WERI-Rb-1 (cell line): ENCODE data around the gene SOX18.

Source experiments
- DNase-seq: peaks from one replicate; pipeline ENCODE4 v3.0.0-alpha.2; 2020
- H3K27ac ChIP-seq: fragments of 250-450 bp; sonication (Bioruptor Pico); 2 replicates; pipeline ENCODE4 v1.5.1; 2020; ENCODE audit warnings: mild to moderate bottlenecking, moderate library complexity
- H3K27me3 ChIP-seq: fragments of 250-450 bp; sonication (Bioruptor Pico); 2 replicates; pipeline ENCODE4 v1.5.1; 2021; ENCODE audit warnings: mild to moderate bottlenecking, low read depth, moderate library complexity; ENCODE audit not compliant: insufficient read depth, severe bottlenecking
- H3K36me3 ChIP-seq: fragments of 250-450 bp; sonication (Bioruptor Pico); 2 replicates; pipeline ENCODE4 v1.5.1; 2020; ENCODE audit warnings: mild to moderate bottlenecking, moderate library complexity
- H3K4me3 ChIP-seq: 2 replicates; pipeline ENCODE4 v1.5.1; 2011; ENCODE audit warnings: low read depth, mild to moderate bottlenecking, control low read depth, low read length
- H3K9me3 ChIP-seq: fragments of 250-450 bp; sonication (Bioruptor Pico); 2 replicates; pipeline ENCODE4 v1.5.1; 2021; ENCODE audit warnings: mild to moderate bottlenecking, moderate library complexity; ENCODE audit not compliant: severe bottlenecking
- TF ChIP-seq, protein P1 (sequence below): IDR thresholded peaks from 2 replicates; pipeline ENCODE4 v1.5.1; 2011; ENCODE audit warnings: low read depth, mild to moderate bottlenecking, control low read depth, inconsistent platforms, low read length

The SOX18 gene

DNA sequence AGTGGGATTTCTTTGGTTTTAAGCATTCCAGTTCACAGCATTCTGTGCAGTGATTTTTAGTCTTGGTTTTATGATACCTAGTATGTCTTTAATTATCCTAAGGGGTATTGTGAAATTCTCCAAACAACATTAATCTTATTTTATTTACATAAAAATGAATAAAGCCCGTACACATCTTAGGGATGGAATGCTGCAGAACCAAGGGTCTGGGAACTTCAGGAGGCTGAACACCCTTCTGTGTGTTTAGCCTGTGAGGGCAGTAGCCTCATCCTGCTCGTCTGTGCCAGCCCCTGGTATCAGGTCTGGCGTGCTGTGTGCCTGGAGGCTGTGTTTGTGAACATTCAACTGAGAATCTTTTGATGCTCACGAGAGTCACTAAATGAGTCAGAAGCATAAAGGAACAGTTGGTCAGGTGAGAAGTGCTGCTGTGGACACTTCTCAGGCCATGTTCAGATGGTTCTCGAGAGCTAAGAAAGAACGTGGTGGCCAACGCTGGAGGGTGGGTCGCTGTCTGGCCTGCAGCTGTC lies 38.7 kb downstream of the SOX18 start:
- Histone ChIP-seq H3K4me3 (no peak overlapping the region), H3K9me3 (no peaks in the 10 kb centered on the region), H3K36me3 (peaks cover 3% of the 10 kb centered on the region; the same call in 1 of the 2 replicates), H3K27me3 (no peaks in the 10 kb centered on the region), H3K27ac (no peak overlapping the region)
- TF ChIP-seq, protein P1, sequence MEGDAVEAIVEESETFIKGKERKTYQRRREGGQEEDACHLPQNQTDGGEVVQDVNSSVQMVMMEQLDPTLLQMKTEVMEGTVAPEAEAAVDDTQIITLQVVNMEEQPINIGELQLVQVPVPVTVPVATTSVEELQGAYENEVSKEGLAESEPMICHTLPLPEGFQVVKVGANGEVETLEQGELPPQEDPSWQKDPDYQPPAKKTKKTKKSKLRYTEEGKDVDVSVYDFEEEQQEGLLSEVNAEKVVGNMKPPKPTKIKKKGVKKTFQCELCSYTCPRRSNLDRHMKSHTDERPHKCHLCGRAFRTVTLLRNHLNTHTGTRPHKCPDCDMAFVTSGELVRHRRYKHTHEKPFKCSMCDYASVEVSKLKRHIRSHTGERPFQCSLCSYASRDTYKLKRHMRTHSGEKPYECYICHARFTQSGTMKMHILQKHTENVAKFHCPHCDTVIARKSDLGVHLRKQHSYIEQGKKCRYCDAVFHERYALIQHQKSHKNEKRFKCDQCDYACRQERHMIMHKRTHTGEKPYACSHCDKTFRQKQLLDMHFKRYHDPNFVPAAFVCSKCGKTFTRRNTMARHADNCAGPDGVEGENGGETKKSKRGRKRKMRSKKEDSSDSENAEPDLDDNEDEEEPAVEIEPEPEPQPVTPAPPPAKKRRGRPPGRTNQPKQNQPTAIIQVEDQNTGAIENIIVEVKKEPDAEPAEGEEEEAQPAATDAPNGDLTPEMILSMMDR: no peak
- DNase-seq: no peak

DNA sequence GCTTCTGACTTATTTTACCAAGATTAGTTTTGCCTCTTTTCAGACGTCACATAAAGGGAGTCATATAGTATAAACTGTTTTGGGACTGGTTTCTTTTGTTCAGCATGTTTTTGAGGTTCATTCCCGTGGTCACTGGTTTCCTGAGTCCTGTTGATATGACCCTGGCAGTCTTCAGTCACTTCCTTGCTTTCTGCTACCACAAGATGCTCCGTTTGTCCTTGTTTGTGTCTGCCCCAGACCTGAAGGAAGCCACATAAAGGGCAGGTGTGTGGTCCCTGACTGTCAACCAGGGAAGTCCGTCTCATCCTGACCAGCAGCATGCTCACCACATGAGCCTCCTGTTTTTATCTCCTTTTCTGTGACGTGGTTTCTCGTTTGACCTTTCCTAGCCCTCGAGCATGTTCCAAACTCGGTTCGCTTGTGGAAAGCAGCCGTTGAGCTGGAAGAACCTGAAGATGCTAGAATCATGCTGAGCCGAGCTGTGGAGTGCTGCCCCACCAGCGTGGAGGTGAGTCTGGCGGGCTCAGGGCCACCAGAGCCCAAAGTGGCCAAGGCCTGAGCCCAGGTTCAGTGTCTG lies 39.5 kb downstream of the SOX18 start:
- no peaks in the 10 kb centered on the region for H3K9me3 ChIP-seq
- H3K27me3 ChIP-seq: no peaks in the 10 kb centered on the region
- TF ChIP-seq, protein P1: no peak
- no peak overlapping the region for H3K27ac ChIP-seq
- peaks cover 3% of the 10 kb centered on the region; the same call in 1 of the 2 replicates for H3K36me3 ChIP-seq
- DNase-seq: no peak
- no peak overlapping the region for H3K4me3 ChIP-seq

DNA sequence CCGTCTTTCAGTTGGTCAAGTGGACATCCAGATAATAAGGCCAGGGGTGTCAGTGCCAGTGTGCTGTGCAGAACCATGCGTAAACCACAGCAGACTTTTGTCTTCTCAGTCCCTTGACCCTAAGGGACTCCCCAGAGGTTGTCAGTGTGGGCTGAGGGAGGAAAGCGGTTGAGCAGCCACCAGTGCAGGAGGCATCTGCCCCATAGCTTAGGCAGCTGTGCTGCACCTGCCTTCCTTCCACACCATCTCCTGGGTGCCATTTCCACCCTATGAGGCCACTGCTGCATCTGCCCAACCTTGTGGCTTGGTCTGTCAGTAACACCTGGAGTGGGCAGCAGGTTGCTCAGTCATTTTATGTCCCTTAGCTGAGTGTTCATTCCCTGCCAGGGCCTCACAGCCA lies 42.5 kb downstream of the SOX18 start:
- DNase-seq: no peak
- Histone ChIP-seq H3K36me3 (peaks cover 3% of the 10 kb centered on the region; the same call in 1 of the 2 replicates), H3K27ac (no peak overlapping the region), H3K9me3 (no peaks in the 10 kb centered on the region), H3K27me3 (no peaks in the 10 kb centered on the region), H3K4me3 (no peak overlapping the region)
- TF ChIP-seq, protein P1: no peak

DNA sequence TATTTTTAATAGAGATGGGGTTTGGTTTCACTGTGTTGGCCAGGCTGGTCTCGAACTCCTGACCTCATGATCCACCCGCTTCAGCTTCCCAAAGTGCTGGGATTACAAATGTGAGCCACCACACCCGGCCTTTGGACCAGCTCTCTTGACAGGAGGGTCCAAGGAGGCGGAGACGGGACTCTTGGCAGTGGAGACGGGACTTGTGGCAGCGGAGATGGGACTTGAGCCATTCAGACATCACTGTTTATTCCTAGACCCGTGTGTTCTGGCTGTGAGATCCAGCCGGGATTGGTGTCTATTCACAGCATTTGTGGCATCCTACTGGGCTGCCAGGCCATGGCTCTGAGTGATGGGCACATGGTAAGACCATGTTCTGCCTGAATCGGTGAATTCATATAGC lies 42.9 kb downstream of the SOX18 start:
- Histone ChIP-seq H3K36me3 (peaks cover 4% of the 10 kb centered on the region), H3K4me3 (no peak overlapping the region), H3K27me3 (no peaks in the 10 kb centered on the region), H3K27ac (no peak overlapping the region), H3K9me3 (no peaks in the 10 kb centered on the region)
- DNase-seq: no peak
- TF ChIP-seq, protein P1: no peak

DNA sequence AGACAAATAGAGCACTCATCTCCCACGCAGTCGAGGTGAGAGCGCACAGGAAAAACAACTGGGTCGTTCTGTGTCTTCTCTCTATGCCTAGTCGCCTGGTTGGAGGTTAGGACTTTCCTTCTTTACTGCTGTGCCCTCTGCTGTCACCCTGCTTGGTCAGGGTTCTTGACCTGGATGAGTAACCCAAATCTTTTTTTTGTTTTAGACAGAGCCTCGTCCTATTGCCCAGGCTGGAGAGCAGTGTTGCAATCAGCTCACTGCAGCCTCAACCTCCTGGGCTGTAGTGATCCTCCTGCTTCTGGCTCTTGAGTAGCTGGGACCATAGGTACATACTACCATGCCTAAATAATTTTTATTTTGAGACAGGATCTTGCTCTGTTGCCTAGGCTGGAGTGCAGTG lies 44.0 kb downstream of the SOX18 start:
- H3K27me3 ChIP-seq: no peaks in the 10 kb centered on the region
- DNase-seq: no peak
- no peaks in the 10 kb centered on the region for H3K9me3 ChIP-seq
- H3K36me3 ChIP-seq: peaks cover 5% of the 10 kb centered on the region
- no peak overlapping the region for H3K27ac ChIP-seq
- TF ChIP-seq, protein P1: no peak
- no peak overlapping the region for H3K4me3 ChIP-seq
